GM19328 (cell line): ENCODE results near the gene DLGAP5.

Experiments
- ATAC-seq: cut with Tn5 transposase; IDR thresholded peaks from one replicate; pipeline ENCODE4 v1.9.1; 2021; ENCODE audit warnings: mild to moderate bottlenecking, moderate library complexity; ENCODE audit not compliant: unreplicated experiment

Gene DLGAP5

GRCh38 chr14:55188686-55189295, 2.6 kb downstream of the DLGAP5 start:
- ATAC-seq = no peak

DNA sequence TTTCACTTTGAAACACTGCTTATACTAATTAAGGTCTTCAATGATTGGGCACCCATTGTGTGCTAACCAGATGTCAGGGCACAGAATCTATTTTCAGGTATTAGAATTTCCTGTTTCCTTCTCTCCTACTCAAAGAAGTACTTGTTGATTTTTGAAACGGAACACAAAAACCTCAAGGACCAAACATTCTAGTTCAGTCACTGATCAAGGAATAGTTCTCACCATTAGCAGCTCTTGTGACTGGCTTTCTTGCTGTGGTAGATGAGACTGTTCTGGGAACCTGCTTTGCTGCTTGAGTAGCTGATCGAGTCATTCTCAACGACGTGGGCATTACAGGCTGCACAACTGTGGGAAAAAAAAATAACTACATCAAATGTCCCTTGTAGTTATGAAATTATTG, 11.0 kb downstream of the DLGAP5 start:
- ATAC-seq = peak; percentile 76

GRCh38 chr14:55180006-55180405, 11.4 kb downstream of the DLGAP5 start:
- no peak for ATAC-seq

GRCh38 chr14:55170526-55170925, 20.9 kb downstream of the DLGAP5 start:
- ATAC-seq = no peak

DNA sequence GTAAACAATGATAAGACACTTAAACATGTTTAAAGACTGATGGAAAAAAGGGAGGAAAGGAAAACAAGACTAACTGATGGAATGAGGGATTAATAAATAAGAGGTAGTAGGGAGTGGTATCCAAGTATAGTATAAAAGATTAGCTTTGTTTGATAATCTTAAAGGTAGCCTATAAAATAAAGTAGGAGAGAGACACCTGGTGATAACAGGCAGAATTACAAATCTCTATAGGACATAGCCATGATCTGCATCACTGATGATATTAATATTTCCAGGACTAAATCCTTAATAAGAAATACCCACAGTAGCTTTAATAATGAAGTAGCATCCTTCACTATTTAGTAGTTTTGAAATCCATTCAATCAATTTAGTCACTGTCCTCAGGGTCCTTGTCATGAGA, 30.4 kb downstream of the DLGAP5 start:
- no peak for ATAC-seq

GRCh38 chr14:55158412-55158811, 33.0 kb downstream of the DLGAP5 start:
- ATAC-seq = no peak

DNA sequence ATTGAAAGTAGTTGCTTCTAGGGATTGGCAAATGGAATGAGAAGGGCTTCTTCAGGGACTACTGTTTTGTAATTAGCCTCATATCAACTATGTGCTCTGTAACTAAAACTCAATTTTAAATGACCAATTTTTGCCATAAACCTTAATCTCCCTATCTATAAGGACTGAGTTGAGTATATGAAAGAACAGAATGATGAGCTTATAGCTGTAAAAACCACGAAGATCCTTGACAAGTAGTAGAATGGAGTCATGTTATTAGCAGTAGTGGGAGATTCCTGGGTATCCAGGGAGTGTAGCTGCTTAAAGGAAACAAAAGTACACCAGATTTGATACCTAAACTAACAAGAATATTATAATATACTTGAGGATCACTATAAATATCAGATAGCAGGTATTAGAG, 34.3 kb downstream of the DLGAP5 start:
- no peak for ATAC-seq

GRCh38 chr14:55153951-55154350, 37.4 kb downstream of the DLGAP5 start:
- ATAC-seq = no peak

GRCh38 chr14:55152052-55152753, 39.2 kb downstream of the DLGAP5 start:
- no peak for ATAC-seq

- no peak for ATAC-seq
Measured at GRCh38 chr14:55151601-55152000, 39.8 kb downstream of the DLGAP5 start.

- no peak for ATAC-seq
Measured at GRCh38 chr14:55146425-55146824, 45.0 kb downstream of the DLGAP5 start.

GRCh38 chr14:55142466-55142865, 48.9 kb downstream of the DLGAP5 start:
- no peak for ATAC-seq

GRCh38 chr14:55141825-55142224, 49.6 kb downstream of the DLGAP5 start:
- ATAC-seq = no peak

DNA sequence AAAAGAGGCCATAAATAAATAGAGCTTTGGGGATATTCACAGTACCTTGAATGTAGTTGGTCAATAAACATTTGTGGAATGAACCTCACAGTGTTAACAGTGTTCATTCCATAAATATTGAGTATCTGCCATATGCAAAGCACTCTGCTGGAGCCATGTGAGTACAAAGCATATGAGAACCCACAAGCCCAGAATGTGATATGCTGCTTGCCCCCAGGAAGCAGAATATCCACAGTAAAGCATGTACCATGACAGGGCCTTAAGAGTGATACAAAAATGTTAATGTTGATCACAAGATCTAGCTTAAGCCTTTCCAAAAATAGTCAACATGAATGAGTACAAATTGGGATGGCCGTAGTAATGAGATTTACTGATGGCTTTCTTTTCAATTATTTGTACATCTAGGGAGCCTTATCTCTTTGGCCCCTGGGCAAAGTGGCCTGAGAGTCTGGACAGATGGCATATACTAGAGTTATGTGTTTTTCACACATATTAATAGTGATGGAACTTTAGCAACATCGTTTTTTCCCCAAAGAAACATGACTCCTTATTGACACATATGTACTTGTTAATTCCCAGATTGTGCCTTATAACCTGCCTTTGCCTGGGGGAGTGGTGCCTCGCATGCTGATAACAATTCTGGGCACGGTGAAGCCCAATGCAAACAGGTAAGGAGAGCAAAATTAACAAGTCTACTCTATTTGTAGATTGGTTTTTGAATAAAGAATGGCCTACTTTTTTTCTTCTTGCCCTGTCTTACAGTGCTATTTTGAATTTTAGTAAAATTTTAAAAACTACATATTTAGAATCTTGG, 51.5 kb downstream of the DLGAP5 start:
- ATAC-seq = no peak

GRCh38 chr14:55139141-55139540, 52.2 kb downstream of the DLGAP5 start:
- ATAC-seq = no peak

GRCh38 chr14:55138091-55138490, 53.3 kb downstream of the DLGAP5 start:
- ATAC-seq = no peak

- ATAC-seq = no peak
Measured at GRCh38 chr14:55136885-55137786, 54.2 kb downstream of the DLGAP5 start.

- no peak for ATAC-seq
Measured at GRCh38 chr14:55136241-55136640, 55.1 kb downstream of the DLGAP5 start.

DNA sequence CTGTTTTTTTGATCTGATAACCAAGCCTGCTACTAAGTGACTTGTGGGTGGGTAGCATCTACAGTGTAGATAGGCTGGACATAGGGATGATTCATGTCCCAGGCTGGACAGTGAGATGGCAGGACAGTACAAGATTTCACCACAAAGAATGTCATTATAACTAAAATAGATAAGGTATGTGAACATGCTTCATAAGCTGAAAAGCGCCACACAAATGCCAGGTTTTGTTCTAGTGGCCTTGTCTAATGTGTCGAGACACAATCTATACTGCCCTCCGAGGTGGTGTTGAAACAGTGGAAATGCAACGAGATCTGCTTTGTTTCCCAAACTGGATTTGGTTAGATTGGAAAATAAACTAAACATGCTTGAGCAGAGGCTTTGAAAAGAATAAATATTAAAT, 58.0 kb downstream of the DLGAP5 start:
- no peak for ATAC-seq

- no peak for ATAC-seq
Measured at GRCh38 chr14:55131370-55132137, 59.8 kb downstream of the DLGAP5 start.
